ENCODE data around the gene PXYLP1. TPM values are rescaled to one million over a fixed set of nuclear protein-coding genes. Genes with fewer than 3 reads are reported as not detected.

The PXYLP1 gene
- total RNA-seq, 2 experiments from 2014 or later, result 21.2 to 22.6 TPM

DNA sequence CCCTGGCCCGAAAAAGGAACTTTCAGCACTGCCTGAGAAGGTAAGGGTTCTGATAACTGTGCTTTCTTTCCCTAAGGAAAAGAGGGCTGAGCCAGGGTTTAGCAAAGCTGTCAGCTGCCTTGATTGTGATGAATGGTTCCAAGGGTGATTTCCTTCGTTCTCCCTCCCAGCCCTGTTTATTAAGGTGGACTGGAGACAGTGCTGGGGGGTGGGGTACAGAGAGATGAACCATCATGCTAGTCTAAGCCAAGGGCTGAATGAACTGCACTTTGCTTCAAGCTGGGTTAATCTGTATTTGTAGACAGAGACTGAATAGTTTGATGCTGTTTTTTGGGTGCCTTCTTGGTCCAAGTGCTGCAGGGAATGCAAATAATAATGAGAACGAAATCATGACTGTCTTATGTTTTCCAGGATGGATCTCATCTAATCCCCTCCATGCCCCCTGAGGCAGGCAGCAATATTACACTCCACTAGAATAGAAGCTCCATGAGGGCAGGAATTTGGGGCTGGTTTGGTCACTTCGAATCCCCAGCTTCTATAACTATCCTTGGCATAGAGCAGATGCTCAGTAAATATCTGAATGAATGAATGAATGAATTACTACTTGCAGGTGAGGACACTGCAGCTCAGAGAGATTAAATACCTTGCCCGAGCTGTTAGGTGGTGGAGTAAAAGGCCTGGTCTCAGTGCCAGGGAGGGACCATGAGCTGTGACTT, 10.9 kb downstream of the PXYLP1 start:
- Mint-ChIP-seq H3K9me3 (no peaks in the 10 kb centered on the region), H3K4me1 (ENCODE audit: low read depth) (peaks cover 68% of the 10 kb centered on the region), H3K27ac (peak overlapping the region; percentile 91), H3K27me3 (no peaks in the 10 kb centered on the region), H3K36me3 (ENCODE audit: low read depth) (peaks cover 18% of the 10 kb centered on the region), H3K4me3 (peak overlapping the region; percentile 74)
- no peaks in the 10 kb centered on the region for H3K27me3 ChIP-seq (ENCODE audit: control insufficient read depth in 1 of 2, insufficient read depth in 2 of 2, low read length in 2 of 2)
- intact Hi-C loops (cut with DNase I, micrococcal nuclease), result loop anchor here in 1 of 2 experiments (10.0 kb wide), 1 partner anchor 1752 kb away; no protein-coding TSS in a partner anchor
- no peak for ATAC-seq (ENCODE audit: poor library complexity)
- no peak overlapping the region for H3K4me3 ChIP-seq (ENCODE audit: low read length)
- H3K36me3 ChIP-seq (ENCODE audit: insufficient read depth, low read length), result no peaks in the 10 kb centered on the region
- ChIA-PET CTCF (interaction anchor here (2.1 kb wide), 1 partner anchor 11 kb away, joined by 11 read pairs; the partner anchor contains the start of gene PXYLP1), POLR2A (interaction anchor here (7.9 to 15.6 kb wide), 2 partner anchors 11 to 24 kb away, joined by 64 to 320 read pairs; partner anchors contain the start of gene PXYLP1)
- DNase-seq, result no peak
- H3K9me3 ChIP-seq (ENCODE audit: control insufficient read depth in 1 of 2, insufficient read depth in 1 of 2, low read length in 2 of 2), result no peaks in the 10 kb centered on the region
- TF ChIP-seq, protein P1, sequence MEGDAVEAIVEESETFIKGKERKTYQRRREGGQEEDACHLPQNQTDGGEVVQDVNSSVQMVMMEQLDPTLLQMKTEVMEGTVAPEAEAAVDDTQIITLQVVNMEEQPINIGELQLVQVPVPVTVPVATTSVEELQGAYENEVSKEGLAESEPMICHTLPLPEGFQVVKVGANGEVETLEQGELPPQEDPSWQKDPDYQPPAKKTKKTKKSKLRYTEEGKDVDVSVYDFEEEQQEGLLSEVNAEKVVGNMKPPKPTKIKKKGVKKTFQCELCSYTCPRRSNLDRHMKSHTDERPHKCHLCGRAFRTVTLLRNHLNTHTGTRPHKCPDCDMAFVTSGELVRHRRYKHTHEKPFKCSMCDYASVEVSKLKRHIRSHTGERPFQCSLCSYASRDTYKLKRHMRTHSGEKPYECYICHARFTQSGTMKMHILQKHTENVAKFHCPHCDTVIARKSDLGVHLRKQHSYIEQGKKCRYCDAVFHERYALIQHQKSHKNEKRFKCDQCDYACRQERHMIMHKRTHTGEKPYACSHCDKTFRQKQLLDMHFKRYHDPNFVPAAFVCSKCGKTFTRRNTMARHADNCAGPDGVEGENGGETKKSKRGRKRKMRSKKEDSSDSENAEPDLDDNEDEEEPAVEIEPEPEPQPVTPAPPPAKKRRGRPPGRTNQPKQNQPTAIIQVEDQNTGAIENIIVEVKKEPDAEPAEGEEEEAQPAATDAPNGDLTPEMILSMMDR (IDR thresholded peaks at IDR 0.05), result no peak
- peaks cover 42% of the 10 kb centered on the region for H3K4me1 ChIP-seq (ENCODE audit: insufficient read depth, low read length)
- peak overlapping the region in 1 of 2 donors; percentile 51 for H3K27ac ChIP-seq (ENCODE audit: low read depth in 1 of 2, low read length in 2 of 2)

DNA sequence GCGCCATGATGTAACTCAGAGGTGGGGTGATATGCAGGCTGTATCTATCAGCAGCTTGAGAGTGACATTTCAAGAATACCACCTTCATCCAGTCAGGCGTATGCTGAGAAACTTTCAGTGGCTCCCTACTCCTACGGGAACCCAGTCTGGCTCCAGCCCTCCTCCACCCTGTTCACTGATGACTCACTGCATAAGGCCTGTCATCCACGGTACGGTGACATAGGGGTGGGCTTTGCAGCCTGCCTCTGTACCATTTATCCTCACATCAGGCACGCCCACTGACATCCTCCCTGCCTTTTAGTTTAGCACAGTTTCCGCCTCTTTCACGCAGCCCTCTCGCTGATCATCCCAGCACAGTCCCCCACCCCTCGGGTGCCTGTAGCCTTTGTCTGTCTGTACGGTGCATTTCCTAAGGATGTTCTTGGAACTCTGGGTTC, 11.7 kb downstream of the PXYLP1 start:
- intact Hi-C loops (cut with DNase I, micrococcal nuclease), result loop anchor here in 1 of 2 experiments (10.0 kb wide), 1 partner anchor 1752 kb away; no protein-coding TSS in a partner anchor
- no peaks in the 10 kb centered on the region for H3K27me3 ChIP-seq (ENCODE audit: control insufficient read depth in 1 of 2, insufficient read depth in 2 of 2, low read length in 2 of 2)
- CTCF ChIA-PET, result interaction anchor here (2.1 kb wide), 1 partner anchor 12 kb away, joined by 11 read pairs; the partner anchor contains the start of gene PXYLP1
- Mint-ChIP-seq H3K27me3 (no peaks in the 10 kb centered on the region), H3K4me3 (peak overlapping the region; percentile 74), H3K36me3 (ENCODE audit: low read depth) (peaks cover 18% of the 10 kb centered on the region), H3K4me1 (ENCODE audit: low read depth) (peaks cover 60% of the 10 kb centered on the region), H3K9me3 (no peaks in the 10 kb centered on the region), H3K27ac (peak overlapping the region; percentile 91)
- TF ChIP-seq, protein P1 (IDR thresholded peaks at IDR 0.05), result no peak
- no peak overlapping the region for H3K4me3 ChIP-seq (ENCODE audit: low read length)
- ATAC-seq (ENCODE audit: poor library complexity), result peak; percentile 95
- POLR2A ChIA-PET, result interaction anchor here (0.7 to 15.6 kb wide), 3 partner anchors 11 to 42 kb away, joined by 3 to 320 read pairs (median 64); partner anchors contain the start of gene PXYLP1
- H3K27ac ChIP-seq (ENCODE audit: low read depth in 1 of 2, low read length in 2 of 2), result peak overlapping the region in 1 of 2 donors; percentile 51
- H3K4me1 ChIP-seq (ENCODE audit: insufficient read depth, low read length), result peaks cover 34% of the 10 kb centered on the region
- peak in 13 of 14 experiments; percentile 24 to 81 (median 63) for DNase-seq
- no peaks in the 10 kb centered on the region for H3K9me3 ChIP-seq (ENCODE audit: control insufficient read depth in 1 of 2, insufficient read depth in 1 of 2, low read length in 2 of 2)
- H3K36me3 ChIP-seq (ENCODE audit: insufficient read depth, low read length), result no peaks in the 10 kb centered on the region

DNA sequence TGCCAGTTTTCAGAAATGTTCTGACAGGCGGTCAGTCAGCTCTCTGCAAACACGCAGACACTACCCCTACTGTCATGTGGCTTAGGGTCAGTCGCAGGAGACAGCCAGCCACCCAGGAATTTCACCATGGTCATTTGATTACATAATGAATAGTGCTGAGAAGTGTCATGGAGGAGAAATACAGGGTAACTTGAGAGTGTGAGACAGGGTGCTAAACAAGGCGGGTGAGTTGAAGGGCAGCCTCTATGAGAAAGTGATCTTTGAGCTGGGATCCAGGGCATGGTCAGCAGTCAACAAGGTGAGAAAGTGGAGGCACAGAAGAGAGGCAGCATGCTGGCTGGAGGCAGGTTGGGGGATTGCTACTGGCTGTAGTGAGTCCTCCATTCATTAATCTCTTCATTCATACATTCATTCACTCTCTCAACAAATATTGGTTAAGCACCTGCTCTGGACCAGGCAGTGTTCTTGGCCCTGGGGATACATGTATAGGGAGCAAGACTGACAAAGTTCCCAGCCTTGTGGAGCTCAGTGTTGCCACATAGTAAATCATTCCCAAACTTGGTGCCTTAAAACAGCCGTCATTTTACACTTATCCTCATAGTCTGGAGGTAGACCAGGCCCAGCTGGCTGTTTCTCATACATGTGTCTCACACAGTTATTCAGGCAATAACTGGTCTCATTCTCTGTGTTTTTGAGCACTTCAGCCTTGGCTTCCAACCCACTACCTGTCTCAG, 14.8 kb downstream of the PXYLP1 start:
- Mint-ChIP-seq H3K9me3 (no peaks in the 10 kb centered on the region), H3K27me3 (no peaks in the 10 kb centered on the region), H3K4me1 (ENCODE audit: low read depth) (peaks cover 34% of the 10 kb centered on the region), H3K36me3 (ENCODE audit: low read depth) (peaks cover 19% of the 10 kb centered on the region), H3K4me3 (no peak overlapping the region), H3K27ac (no peak overlapping the region)
- DNase-seq, result no peak
- Histone ChIP-seq H3K36me3 (ENCODE audit: insufficient read depth, low read length) (no peaks in the 10 kb centered on the region), H3K27me3 (ENCODE audit: control insufficient read depth in 1 of 2, insufficient read depth in 2 of 2, low read length in 2 of 2) (no peaks in the 10 kb centered on the region), H3K4me1 (ENCODE audit: insufficient read depth, low read length) (peaks cover 16% of the 10 kb centered on the region), H3K27ac (ENCODE audit: low read depth in 1 of 2, low read length in 2 of 2) (no peak overlapping the region), H3K4me3 (ENCODE audit: low read length) (no peak overlapping the region), H3K9me3 (ENCODE audit: control insufficient read depth in 1 of 2, insufficient read depth in 1 of 2, low read length in 2 of 2) (no peaks in the 10 kb centered on the region)
- intact Hi-C loops (cut with DNase I, micrococcal nuclease), result loop anchor here in 1 of 2 experiments (10.0 kb wide), 1 partner anchor 1748 kb away; no protein-coding TSS in a partner anchor
- POLR2A ChIA-PET, result interaction anchor here (1.4 to 7.9 kb wide), 5 partner anchors 8 to 21 kb away, joined by 5 to 64 read pairs (median 7); partner anchors contain the start of gene PXYLP1
- CTCF ChIA-PET, result interaction anchor here (1.6 to 3.5 kb wide), 2 partner anchors 15 kb away, joined by 11 to 14 read pairs; partner anchors contain the start of gene PXYLP1
- ATAC-seq (ENCODE audit: poor library complexity), result no peak
- TF ChIP-seq, protein P1 (IDR thresholded peaks at IDR 0.05), result no peak
